Endothelial cell of umbilical vein (primary cell): Measurements from ENCODE around the gene INSM2. TPM values are rescaled to one million over a fixed set of nuclear protein-coding genes. Genes with fewer than 3 reads are reported as not detected.

ENCODE experiments used
- BruUV-seq: library from RNA; stranded (reverse); fragments of 400-500 nt; replicated peaks from 2 replicates; lab custom pipeline; 2021; lab: Mats Ljungman, UMichigan
- CTCF ChIA-PET: fragments of 300-600, 350-600 bp; sonication (Branson Sonifier 250); formaldehyde crosslinking; loops from one replicate; lab custom pipeline; 2021; ENCODE audit warnings: antibody characterized with exemption, inconsistent platforms; lab: Charles Lee
- POLR2A ChIA-PET: fragments of 300-600, 350-600 bp; sonication (Branson Sonifier 250); formaldehyde crosslinking; loops from one replicate; lab custom pipeline; 2021; ENCODE audit warnings: antibody characterized with exemption, inconsistent platforms; lab: Charles Lee
- DNase-seq: peaks from one replicate; pipeline ENCODE4 v3.0.0-alpha.2; 2011; ENCODE audit warnings: low read depth, low spot score
- FAIRE-seq: peaks from 2 replicates; lab custom pipeline; 2011; peaks lifted over from hg19 to GRCh38; lab: Jason Lieb, UNC
- H2AFZ ChIP-seq: 2 replicates; pipeline ENCODE4 v1.6.0; 2012; ENCODE audit warnings: low read depth, low read length, control low read depth, inconsistent platforms
- H3K27ac ChIP-seq: 2 replicates; pipeline ENCODE4 v1.5.1; 2011; ENCODE audit warnings: low read depth, mild to moderate bottlenecking, control low read depth, low read length, moderate library complexity; ENCODE audit not compliant: insufficient read depth
- H3K27me3 ChIP-seq, 2 experiments: 2 replicates each; pipeline versions ENCODE4 v1.6.0 to v1.6.1; 2011; ENCODE audit warnings: low read length in 2 of 2, mixed read lengths in 1 of 2; ENCODE audit not compliant: control insufficient read depth in 2 of 2, insufficient read depth in 2 of 2
- H3K36me3 ChIP-seq, 2 experiments: 2 replicates in 1 of 2; 3 replicates in 1 of 2; pipeline ENCODE4 v1.5.1; 2011; ENCODE audit warnings: low read length in 2 of 2, mild to moderate bottlenecking in 1 of 2, moderate library complexity in 1 of 2; ENCODE audit not compliant: control insufficient read depth in 2 of 2, insufficient read depth in 2 of 2; ENCODE audit errors: extremely low read depth in 1 of 2
- H3K4me1 ChIP-seq: 3 replicates; pipeline ENCODE4 v1.5.1; 2011; ENCODE audit warnings: mild to moderate bottlenecking, low read length; ENCODE audit not compliant: control insufficient read depth, insufficient read depth; ENCODE audit errors: extremely low read depth
- H3K4me2 ChIP-seq: 2 replicates; pipeline ENCODE4 v1.6.1; 2011; ENCODE audit warnings: low read length, control low read depth, mixed read lengths; ENCODE audit not compliant: insufficient read depth
- H3K4me3 ChIP-seq, 3 experiments: fragments of 200-600 bp in 1 of 3; sonication (generic), shearing (Covaris generic) in 1 of 3; replicated peaks in 1 of 3; 2 replicates each; pipeline ENCODE4 v1.5.1; 2011 to 2016; ENCODE audit warnings: control low read depth in 3 of 3, low read length in 3 of 3, mild to moderate bottlenecking in 2 of 3, inconsistent platforms in 1 of 3, low read depth in 1 of 3, moderate library complexity in 1 of 3; ENCODE audit not compliant: insufficient read depth in 1 of 3
- H3K79me2 ChIP-seq: 2 replicates; pipeline ENCODE4 v1.6.0; 2012; ENCODE audit warnings: low read length, inconsistent platforms; ENCODE audit not compliant: control insufficient read depth, insufficient read depth
- H3K9ac ChIP-seq: replicated peaks from 2 replicates; pipeline ENCODE3; 2011; ENCODE audit warnings: low read length, control low read depth; ENCODE audit not compliant: insufficient read depth; ENCODE audit errors: extremely low read depth
- H3K9me1 ChIP-seq: replicated peaks from 3 replicates; pipeline ENCODE4 v1.6.0; 2011; ENCODE audit warnings: mild to moderate bottlenecking, low read length; ENCODE audit not compliant: control insufficient read depth, insufficient read depth; ENCODE audit errors: extremely low read depth
- H3K9me3 ChIP-seq: replicated peaks from 2 replicates; pipeline ENCODE4 v1.5.1; 2012; ENCODE audit warnings: low read length, inconsistent platforms; ENCODE audit not compliant: control insufficient read depth, insufficient read depth
- H4K20me1 ChIP-seq: replicated peaks from 2 replicates; pipeline ENCODE3; 2011; ENCODE audit warnings: mild to moderate bottlenecking, low read length; ENCODE audit not compliant: control insufficient read depth, insufficient read depth; ENCODE audit errors: extremely low read depth
- EZH2 ChIP-seq: IDR thresholded peaks from 2 replicates; pipeline ENCODE4 v1.6.1; 2012; ENCODE audit warnings: borderline replicate concordance, low read depth, mild to moderate bottlenecking, moderate library complexity, low read length, inconsistent platforms; ENCODE audit not compliant: severe bottlenecking
- FOS ChIP-seq: IDR thresholded peaks from 2 replicates; pipeline ENCODE4 v1.6.1; 2011; ENCODE audit warnings: mild to moderate bottlenecking, low read length, moderate library complexity, borderline replicate concordance; ENCODE audit not compliant: insufficient read depth
- GATA2 ChIP-seq: IDR thresholded peaks from 2 replicates; pipeline ENCODE4 v1.7.0; 2011; ENCODE audit warnings: low read depth, mild to moderate bottlenecking, moderate library complexity, mixed read lengths, low read length; ENCODE audit not compliant: insufficient read length, insufficient read depth
- JUN ChIP-seq: IDR thresholded peaks from 2 replicates; pipeline ENCODE4 v1.6.1; 2011; ENCODE audit warnings: borderline replicate concordance, low read depth; ENCODE audit not compliant: insufficient read length, insufficient read depth
- MYC ChIP-seq: IDR thresholded peaks from one replicate; pipeline ENCODE4 v1.6.1; 2011; ENCODE audit warnings: mild to moderate bottlenecking, low read depth, low read length
- POLR2A ChIP-seq: IDR thresholded peaks from 2 replicates; pipeline ENCODE4 v1.6.1; 2012; ENCODE audit warnings: low read depth, mild to moderate bottlenecking, control low read depth, low read length
- POLR2AphosphoS5 ChIP-seq: IDR thresholded peaks from 2 replicates; pipeline ENCODE4 v1.6.1; 2012; ENCODE audit warnings: low read depth, mild to moderate bottlenecking, control low read depth, low read length, moderate library complexity; ENCODE audit not compliant: insufficient read depth
- dilution Hi-C: fragments of 300-500 bp; cut with MboI; formaldehyde crosslinking; loops from one replicate; pipeline ENCODE4 v1.15.0; 2019; ENCODE audit warnings: low sequenced_read_pairs; ENCODE audit not compliant: extremely low pct_ligation_motif_present
- intact Hi-C: fragments of 100-400 bp; cut with micrococcal nuclease; formaldehyde crosslinking; loops from one replicate; pipeline ENCODE4 v1.10.0; 2022
- polyA plus RNA-seq, 4 experiments: library from polyadenylated mRNA; depleted of rRNA in 3 of 4; stranded (reverse) in 3 of 4; unstranded in 1 of 4; fragments of >200 nt; gene quantifications; 2 replicates each; pipeline versions ENCODE4 v1.2.1 to v1.2.3, GENCODE V29; 2011 to 2012; ENCODE audit warnings: missing spikeins in 1 of 4
- total RNA-seq: library from RNA; stranded (reverse); gene quantifications from 2 replicates; pipeline ENCODE4 v1.2.3, GENCODE V29; 2021
- TF ChIP-seq, protein P1 (sequence below): IDR thresholded peaks from 2 replicates; pipeline ENCODE4 v1.6.1; 2011; ENCODE audit not compliant: insufficient read depth, insufficient read length

The INSM2 gene
- total and polyA plus RNA-seq, 2 donors (not counting 3 experiments of a cell fraction or from before 2014, with no cell fraction given): not detected

DNA sequence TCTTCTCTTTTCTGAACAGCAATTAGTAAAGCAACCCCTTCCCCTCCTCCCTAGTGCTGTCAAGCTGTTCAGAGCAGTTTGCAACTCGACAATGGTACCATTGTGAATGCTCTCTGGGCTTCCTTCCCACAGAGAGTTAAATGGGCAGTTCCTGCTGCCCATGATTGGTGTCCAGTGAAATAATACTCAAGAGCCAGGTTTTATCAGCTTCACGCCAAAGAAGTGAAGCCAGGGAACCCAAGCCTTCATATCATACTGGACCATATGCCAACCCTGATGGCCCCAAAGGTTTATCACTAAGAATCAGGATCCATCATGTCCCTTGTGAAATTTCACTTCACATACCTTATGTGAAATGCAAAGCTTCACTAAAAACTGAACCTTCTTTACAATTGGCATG lies 24.7 kb downstream of the INSM2 start:
- peaks cover 3% of the 10 kb centered on the region for H3K4me1 ChIP-seq
- H3K4me3 ChIP-seq: no peak overlapping the region
- dilution Hi-C loops: no loop called here
- POLR2A ChIA-PET: no interaction called here
- no peak overlapping the region for H3K9ac ChIP-seq
- no peak overlapping the region for H2AFZ ChIP-seq
- H3K36me3 ChIP-seq: no peaks in the 10 kb centered on the region
- CTCF ChIA-PET: interaction anchor here (1.7 kb wide), 1 partner anchor 120 kb away, joined by 4 read pairs; no protein-coding TSS in a partner anchor
- H3K27ac ChIP-seq: no peak overlapping the region
- no peak for TF ChIP-seq GATA2
- TF ChIP-seq, protein P1, sequence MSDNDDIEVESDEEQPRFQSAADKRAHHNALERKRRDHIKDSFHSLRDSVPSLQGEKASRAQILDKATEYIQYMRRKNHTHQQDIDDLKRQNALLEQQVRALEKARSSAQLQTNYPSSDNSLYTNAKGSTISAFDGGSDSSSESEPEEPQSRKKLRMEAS: no peak
- TF ChIP-seq MYC: no peak
- no peak for TF ChIP-seq EZH2
- TF ChIP-seq FOS: no peak
- TF ChIP-seq POLR2A: no peak
- no peak for TF ChIP-seq POLR2AphosphoS5
- no peak for TF ChIP-seq JUN
- no peaks in the 10 kb centered on the region for H4K20me1 ChIP-seq
- FAIRE-seq: no peak
- no peaks in the 10 kb centered on the region for H3K9me3 ChIP-seq
- no peaks in the 10 kb centered on the region for H3K9me1 ChIP-seq
- no peak for DNase-seq
- no TSS peak for BruUV-seq
- no peaks in the 10 kb centered on the region for H3K27me3 ChIP-seq
- H3K4me2 ChIP-seq: no peak overlapping the region
- H3K79me2 ChIP-seq: no peaks in the 10 kb centered on the region
- intact Hi-C loops: loop anchor here (5.0 kb wide), 1 partner anchor 369 kb away; no protein-coding TSS in a partner anchor
